GM21381 (cell line): Measurements from ENCODE around the gene COX20.
"Not testable (repeated sequence)": the region's sequence is repeated elsewhere in the genome, so short reads cannot be mapped to it uniquely, and the experiment has no call there.

Experiments used
- ATAC-seq: cut with Tn5 transposase; IDR thresholded peaks from one replicate; pipeline ENCODE4 v1.9.1; 2021; ENCODE audit warnings: mild to moderate bottlenecking, moderate library complexity; ENCODE audit not compliant: unreplicated experiment

Gene COX20

DNA sequence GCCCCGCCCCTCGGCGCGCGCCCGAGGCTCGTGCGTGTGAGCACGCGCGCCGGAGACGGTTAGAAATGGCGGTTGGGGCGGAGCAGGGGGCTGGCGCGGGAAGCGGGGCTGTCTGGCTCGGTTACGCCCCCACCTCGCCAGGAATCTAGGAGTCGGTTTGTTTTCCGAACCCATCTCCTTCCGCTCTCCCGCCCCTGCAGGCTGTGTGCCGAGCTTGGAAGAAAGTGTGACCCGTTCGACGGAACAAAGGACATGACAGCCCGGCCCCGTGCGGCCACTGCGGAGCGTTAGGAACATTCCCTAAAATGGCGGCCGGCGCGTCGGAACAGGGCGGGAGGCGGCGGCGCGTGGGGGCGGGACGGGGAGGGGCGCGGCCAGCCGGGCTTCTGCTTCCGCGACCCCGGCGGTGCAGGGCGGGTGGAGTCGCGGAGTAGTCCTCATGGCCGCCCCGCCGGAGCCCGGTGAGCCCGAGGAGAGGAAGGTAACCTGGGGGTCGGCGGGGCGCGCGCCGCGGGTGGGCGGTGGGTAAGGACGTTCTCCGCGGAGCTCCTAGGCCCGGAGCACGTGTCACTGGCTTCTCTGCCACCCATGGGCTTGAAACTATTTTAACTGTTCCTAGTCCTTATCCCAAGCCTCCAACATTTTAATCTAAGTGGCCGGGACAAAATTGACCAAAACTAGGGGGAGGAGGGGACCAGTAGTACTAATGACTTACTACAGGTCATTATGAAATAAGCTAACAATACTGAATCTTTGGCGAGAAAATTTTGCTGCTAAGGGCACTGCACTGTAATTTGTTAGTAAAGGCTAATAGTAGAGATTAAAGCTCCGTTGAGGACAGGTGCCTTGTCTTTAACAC is at the start of gene COX20:
Gene COX20 (plus strand): TSS at position 383 of the 859 bp plus-strand sequence. CDS start 57 bp downstream, at position 440.
- peak; percentile 62 for ATAC-seq

GRCh38 chr1:244788493-244789275 is 46.8 kb upstream of the COX20 start:
- ATAC-seq: no peak

DNA sequence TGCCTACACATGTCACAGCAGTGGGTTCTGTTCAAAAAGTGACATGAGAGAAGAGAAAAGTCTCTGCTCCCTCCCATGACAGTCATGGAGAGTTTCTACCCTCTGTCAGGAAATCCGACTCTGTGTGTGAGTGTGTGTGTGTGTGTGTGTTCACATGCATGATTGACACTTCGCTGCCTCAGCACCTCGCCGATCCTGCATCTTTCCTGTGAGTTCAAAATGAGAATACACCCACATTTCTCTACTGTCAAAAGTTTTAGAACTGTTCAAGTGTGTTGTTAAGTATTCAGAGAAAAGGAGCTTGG is 46.2 kb upstream of the COX20 start:
- no peak for ATAC-seq

- ATAC-seq: no peak
These were observed 45.7 kb upstream of the COX20 start for GRCh38 chr1:244789731-244790130.

DNA sequence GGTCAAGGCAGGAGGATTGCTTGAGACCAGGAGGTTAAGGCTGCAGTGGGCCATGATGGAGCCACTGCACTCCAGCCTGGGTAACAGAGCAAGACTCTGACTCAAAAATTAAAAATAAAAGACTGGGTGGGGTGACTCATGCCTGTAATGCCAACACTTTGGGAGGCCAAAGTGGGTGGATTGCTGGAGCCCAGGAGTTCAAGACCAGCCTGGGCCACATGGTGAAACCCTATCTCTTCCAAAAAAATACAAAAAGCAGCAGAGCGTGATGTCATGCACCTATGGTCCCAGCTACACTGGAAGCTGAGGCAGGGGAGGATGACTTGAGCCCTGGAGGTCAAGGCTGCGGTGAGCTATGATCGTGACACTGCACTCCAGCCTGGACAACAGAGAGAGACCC is 44.4 kb upstream of the COX20 start:
- no peak for ATAC-seq

DNA sequence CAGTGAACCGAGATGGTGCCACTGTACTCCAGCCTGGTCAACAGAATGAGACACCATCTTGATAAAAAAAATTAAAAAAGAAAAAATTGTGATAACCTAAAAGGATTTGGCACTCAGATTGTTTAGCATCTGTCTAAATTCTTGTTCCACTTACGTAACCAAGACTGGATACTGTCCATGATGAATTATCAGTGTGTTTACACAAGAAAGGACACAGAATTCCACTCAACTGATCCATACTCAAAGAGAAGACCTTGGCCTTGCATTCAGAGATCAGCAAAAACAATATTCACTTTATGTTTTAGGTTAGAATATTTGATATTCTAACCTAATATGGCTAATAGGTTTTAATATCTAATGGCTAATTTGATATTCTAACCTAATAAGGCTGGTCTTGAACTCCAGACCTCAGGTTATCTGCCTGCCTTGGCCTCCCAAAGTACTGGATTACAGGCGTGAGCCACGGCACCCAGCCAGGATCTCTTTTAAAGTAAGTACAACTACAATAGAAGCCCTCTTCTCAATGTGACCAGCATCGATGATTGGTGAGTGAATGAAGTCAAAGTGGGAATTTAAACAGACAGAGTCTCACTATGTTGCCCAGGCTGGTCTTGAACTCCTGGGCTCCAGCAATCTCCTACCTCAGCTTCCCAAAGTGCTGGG is 43.1 kb upstream of the COX20 start:
- no peak for ATAC-seq

DNA sequence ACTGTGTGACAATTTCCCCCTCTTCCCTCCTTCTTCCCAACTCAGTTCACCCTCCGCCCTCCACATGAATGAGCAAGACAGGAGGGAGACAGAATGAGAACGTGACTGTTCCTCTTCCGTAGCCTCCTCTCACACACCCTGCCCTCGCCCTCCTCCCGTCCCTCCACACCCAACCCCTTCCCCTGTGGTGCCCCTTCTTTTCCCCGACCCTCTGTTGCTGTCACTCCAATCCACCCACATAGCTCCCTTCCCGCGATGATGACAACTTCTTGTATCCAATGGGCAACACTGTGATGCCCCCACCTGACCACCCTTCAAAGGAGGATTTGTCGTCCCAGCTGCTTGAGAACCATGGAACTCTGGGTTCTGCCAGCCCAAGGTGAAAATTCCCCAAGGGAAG is 41.4 kb upstream of the COX20 start:
- no peak for ATAC-seq

GRCh38 chr1:244794516-244794915 is 40.9 kb upstream of the COX20 start:
- ATAC-seq: not testable (repeated sequence)

GRCh38 chr1:244796719-244797406 is 38.6 kb upstream of the COX20 start:
- no peak for ATAC-seq

- no peak for ATAC-seq
These were observed 34.6 kb upstream of the COX20 start for GRCh38 chr1:244800821-244801220.

- ATAC-seq: peak; percentile 82
These were observed 34.2 kb upstream of the COX20 start for GRCh38 chr1:244801246-244801645.

- no peak for ATAC-seq
These were observed 33.4 kb upstream of the COX20 start for GRCh38 chr1:244802041-244802440.

GRCh38 chr1:244802556-244803239 is 32.8 kb upstream of the COX20 start:
- ATAC-seq: no peak

- no peak for ATAC-seq
These were observed 30.6 kb upstream of the COX20 start for GRCh38 chr1:244804841-244805240.

- no peak for ATAC-seq
These were observed 28.3 kb upstream of the COX20 start for GRCh38 chr1:244807138-244807537.

GRCh38 chr1:244810221-244810620 is 25.2 kb upstream of the COX20 start:
- ATAC-seq: no peak

DNA sequence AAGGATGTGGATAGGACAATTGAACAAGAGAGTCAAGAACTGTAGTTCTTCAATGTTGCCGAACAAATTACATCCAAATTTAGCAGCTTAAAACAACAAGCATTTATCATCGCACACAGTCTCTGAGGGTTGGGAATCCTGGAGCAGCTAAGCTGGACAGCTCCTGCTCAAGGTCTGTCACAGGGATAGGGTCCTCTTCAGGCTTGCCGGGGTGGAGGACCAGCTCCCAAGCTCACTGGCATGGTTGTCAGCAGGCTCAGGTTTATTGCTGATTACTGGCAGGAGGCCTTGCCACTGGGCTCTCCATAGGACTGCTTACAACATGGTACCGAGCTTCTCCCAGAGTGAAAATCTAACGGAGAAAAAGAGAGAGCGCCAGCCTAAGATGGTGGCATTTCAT is 22.1 kb upstream of the COX20 start:
- no peak for ATAC-seq

GRCh38 chr1:244815600-244816099 is 19.8 kb upstream of the COX20 start:
- ATAC-seq: no peak

DNA sequence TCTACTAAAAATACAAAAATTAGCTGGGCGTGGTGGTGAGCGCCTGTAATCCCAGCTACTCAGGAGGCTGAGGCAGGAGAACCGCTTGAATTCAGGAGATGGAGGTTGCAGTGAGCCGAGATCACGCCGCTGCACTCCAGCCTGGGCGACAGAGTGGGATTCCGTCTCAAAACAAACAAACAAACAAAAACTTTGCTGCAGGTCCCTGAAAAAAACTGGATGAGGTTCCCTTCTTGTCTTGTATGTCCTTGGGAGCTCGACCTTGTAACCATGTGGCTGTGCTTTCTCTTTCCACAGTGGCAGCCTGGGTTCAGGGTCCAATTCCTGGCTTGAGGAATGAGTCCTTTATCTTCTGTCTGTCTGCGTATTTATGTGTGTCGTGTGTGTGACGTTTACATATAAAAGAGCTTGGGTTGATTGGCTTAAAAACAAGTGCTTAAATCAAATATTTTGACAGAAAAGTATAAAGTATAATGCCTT is 18.0 kb upstream of the COX20 start:
- no peak for ATAC-seq

DNA sequence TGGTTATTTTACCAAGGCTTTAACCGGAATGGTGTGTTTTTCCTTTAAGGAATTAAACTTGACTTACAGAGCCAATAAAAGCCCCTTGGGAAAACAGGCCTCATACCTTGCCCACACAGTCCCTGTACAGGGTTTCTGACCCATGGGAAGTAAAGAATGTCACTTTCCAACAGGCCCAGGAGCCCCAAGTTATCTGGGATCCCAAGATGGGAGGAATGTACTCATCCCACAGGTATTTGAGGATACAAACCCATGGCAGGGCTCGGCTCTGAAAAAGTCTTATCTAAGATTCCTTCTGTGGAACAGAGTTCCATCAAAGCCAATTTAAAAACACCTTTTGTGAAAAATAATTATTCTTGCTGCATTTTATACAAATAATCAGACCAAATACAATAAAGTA is 15.3 kb upstream of the COX20 start:
- ATAC-seq: no peak
